ENCODE measurements around the gene CSNK1G1. TPM values are rescaled to one million over a fixed set of nuclear protein-coding genes. Genes with fewer than 3 reads are reported as not detected.

Gene CSNK1G1
- total and polyA plus RNA-seq, 10 donors = 2.0 to 27.1 (median 19.3) TPM

DNA sequence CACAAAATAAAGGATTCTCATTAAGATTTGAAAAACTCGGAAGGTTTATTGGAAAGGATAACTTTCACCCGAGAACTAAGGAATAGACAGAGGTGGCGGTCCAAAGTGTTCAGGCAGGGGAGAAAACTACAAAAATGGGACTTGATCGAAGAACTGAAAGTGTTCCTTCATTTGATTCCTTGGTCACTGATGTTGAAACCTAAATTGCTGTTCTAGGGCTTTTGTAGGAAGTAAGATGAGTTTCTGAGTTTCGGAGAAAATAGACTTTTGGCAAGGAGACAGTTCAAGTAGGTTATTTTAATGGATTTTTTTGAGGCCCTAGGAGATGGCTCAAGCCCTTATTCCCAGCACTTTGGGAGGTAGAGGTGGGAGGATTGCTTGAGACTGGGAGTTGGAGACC lies 33.1 kb upstream of the CSNK1G1 start:
- peaks cover 0 to 41% (median 5%) of the 10 kb centered on the region in 6 donors for H3K36me3 ChIP-seq
- 86 to 94% (median 88%) methylated on average over 5 of the region's 5 CpGs for WGBS, 5 donors
- peak overlapping the region in 4 of 8 donors; percentile 73 to 88 (median 83) for H3K4me3 ChIP-seq

DNA sequence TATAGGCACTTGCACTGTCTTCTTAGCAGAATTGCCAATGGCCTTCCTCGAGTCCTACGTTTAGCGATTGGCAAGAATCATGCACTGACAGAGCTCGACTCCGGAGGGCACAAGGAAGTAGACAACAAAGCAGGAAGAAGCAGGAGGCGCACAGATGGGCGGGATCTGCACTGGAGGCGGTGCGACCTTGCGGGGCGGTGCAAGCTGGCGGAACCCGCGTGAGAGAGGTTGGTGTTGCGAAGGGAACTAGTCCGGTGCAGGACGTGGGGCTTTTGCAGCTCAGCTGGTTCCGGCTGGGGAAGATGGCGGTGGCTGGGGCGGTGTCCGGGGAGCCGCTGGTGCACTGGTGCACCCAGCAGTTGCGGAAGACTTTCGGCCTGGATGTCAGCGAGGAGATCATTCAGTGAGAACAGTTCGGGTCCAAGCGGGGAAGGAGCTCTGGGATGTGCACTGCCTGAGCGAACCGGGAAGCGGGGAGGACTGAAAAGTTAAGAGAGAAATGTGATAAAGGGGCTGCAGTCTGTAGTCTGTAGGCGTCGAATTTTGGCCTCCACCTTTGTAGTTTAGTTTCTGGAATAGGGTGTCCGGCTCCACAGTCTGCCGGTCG lies 31.7 kb upstream of the CSNK1G1 start, which contains the start of gene TRIP4:
TRIP4 (plus strand) TSS at position 275 of the 607 bp plus-strand sequence; CDS start at position 303, 28 bp downstream.
- Histone ChIP-seq H3K27me3 (replicated peaks in 1 of 7) (no peaks in the 10 kb centered on the region), H3K4me3 (peak within 1 kb of the TSS; percentile 73 to 88 (median 83)), H3K9me3 (no peaks in the 10 kb centered on the region), H3K27ac (peak within 1 kb of the TSS; percentile 79 to 89 (median 85)), H3K4me1 (peaks cover 10 to 47% (median 24%) of the 10 kb centered on the region in 6 donors), H3K36me3 (peaks cover 0 to 27% (median 0%) of the 10 kb centered on the region in 6 donors)
- WGBS, 5 donors = 0 to 1% (median 1%) methylated on average over 35 of the region's 35 CpGs
- DNase-seq = peak; percentile 99
- TF ChIP-seq, protein P1, sequence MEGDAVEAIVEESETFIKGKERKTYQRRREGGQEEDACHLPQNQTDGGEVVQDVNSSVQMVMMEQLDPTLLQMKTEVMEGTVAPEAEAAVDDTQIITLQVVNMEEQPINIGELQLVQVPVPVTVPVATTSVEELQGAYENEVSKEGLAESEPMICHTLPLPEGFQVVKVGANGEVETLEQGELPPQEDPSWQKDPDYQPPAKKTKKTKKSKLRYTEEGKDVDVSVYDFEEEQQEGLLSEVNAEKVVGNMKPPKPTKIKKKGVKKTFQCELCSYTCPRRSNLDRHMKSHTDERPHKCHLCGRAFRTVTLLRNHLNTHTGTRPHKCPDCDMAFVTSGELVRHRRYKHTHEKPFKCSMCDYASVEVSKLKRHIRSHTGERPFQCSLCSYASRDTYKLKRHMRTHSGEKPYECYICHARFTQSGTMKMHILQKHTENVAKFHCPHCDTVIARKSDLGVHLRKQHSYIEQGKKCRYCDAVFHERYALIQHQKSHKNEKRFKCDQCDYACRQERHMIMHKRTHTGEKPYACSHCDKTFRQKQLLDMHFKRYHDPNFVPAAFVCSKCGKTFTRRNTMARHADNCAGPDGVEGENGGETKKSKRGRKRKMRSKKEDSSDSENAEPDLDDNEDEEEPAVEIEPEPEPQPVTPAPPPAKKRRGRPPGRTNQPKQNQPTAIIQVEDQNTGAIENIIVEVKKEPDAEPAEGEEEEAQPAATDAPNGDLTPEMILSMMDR (IDR thresholded peaks at IDR 0.05 in 8 of 11, conservative IDR thresholded peaks at IDR 0.05 in 3 of 11) = peak in 7 of 11 experiments; percentile 10 to 45 (median 26)
- TF ChIP-seq POLR2AphosphoS5 (IDR thresholded peaks at IDR 0.05) = peak; percentile 96 to 98 (median 98)
- peak; percentile 56 to 88 (median 57) for TF ChIP-seq POLR2A (IDR thresholded peaks at IDR 0.05)
- intact Hi-C loops (cut with DNase I; ENCODE audit: low total_unique reads) = no loop called here

More for the DNA sequence above, 33.1 kb upstream of the CSNK1G1 start:
- DNase-seq = no peak
- TF ChIP-seq POLR2AphosphoS5 (IDR thresholded peaks at IDR 0.05) (no peak), POLR2A (IDR thresholded peaks at IDR 0.05) (no peak)
- TF ChIP-seq, protein P1 (IDR thresholded peaks at IDR 0.05 in 8 of 11, conservative IDR thresholded peaks at IDR 0.05 in 3 of 11) = no peak
- Histone ChIP-seq H3K27me3 (replicated peaks in 1 of 7) (no peaks in the 10 kb centered on the region), H3K4me1 (peaks cover 10 to 46% (median 24%) of the 10 kb centered on the region in 6 donors), H3K9me3 (no peaks in the 10 kb centered on the region), H3K27ac (peak overlapping the region in 3 of 8 donors; percentile 86 to 89 (median 88))
- intact Hi-C loops (cut with DNase I; ENCODE audit: low total_unique reads) = no loop called here

DNA sequence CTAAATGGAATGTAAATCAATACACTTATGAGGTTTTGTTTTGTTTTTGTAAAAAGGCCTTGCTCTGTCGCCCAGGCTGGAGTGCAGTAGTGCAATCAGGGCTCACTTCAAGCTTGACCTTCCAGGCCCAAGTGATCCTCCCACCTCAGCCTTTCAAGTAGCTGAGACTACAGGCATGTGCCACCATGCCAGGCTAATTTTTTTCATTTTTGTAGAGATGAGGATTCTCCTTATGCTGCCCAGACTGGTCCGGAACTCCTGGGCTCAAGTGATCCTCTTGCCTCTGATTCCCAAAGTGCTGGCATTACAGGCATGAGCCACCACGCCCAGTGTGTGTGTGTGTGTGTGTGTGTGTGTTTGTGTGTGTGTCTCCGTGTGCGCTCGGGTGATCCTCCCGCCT lies 30.3 kb upstream of the CSNK1G1 start:
- DNase-seq = no peak
- no peak for TF ChIP-seq POLR2AphosphoS5 (IDR thresholded peaks at IDR 0.05)
- Histone ChIP-seq H3K36me3 (peaks cover 0 to 13% (median 0%) of the 10 kb centered on the region in 6 donors), H3K4me3 (no peak overlapping the region), H3K9me3 (no peaks in the 10 kb centered on the region), H3K27ac (no peak overlapping the region), H3K4me1 (peaks cover 10 to 55% (median 32%) of the 10 kb centered on the region in 6 donors), H3K27me3 (replicated peaks in 1 of 7) (no peaks in the 10 kb centered on the region)
- 93 to 99% (median 95%) methylated on average over 7 of the region's 7 CpGs for WGBS, 5 donors
- intact Hi-C loops (cut with DNase I; ENCODE audit: low total_unique reads) = no loop called here

DNA sequence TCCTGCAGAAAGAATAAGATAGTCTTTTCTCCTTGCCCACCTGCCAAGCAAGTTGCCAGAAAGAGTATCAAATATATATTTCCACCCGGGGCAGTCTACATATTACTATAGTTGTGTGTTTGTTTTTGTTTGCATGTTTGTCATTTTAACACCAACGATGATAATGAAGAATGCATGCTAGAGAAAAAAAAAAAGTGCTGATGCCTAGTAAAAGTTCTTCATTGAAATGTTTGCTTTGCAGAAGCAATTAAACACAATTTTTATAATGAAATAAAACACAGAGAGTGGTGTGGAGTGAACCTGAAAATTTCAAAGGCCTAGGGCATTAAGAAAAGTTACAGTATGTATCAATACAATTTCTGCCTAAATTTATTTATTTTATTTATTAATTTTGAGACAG lies 27.8 kb upstream of the CSNK1G1 start:
- intact Hi-C loops (cut with DNase I; ENCODE audit: low total_unique reads) = no loop called here
- Histone ChIP-seq H3K36me3 (no peaks in the 10 kb centered on the region), H3K27me3 (replicated peaks in 1 of 7) (no peaks in the 10 kb centered on the region), H3K27ac (no peak overlapping the region), H3K4me1 (peaks cover 9 to 55% (median 26%) of the 10 kb centered on the region in 6 donors), H3K4me3 (no peak overlapping the region), H3K9me3 (no peaks in the 10 kb centered on the region)
- no peak for DNase-seq
- 89 to 97% (median 92%) methylated on average over 2 of the region's 2 CpGs for WGBS, 5 donors
- TF ChIP-seq POLR2AphosphoS5 (IDR thresholded peaks at IDR 0.05) = no peak
- TF ChIP-seq, protein P1 (IDR thresholded peaks at IDR 0.05 in 8 of 11, conservative IDR thresholded peaks at IDR 0.05 in 3 of 11) = no peak
